A673 (cell line): ENCODE data around the gene DACT2.

Experiments used
- CTCF ChIP-seq: fragments of 300-800, 200-600 bp; sonication (generic); conservative IDR thresholded peaks from 2 replicates; pipeline ENCODE4 v1.5.1; 2017; ENCODE audit warnings: low read depth, mild to moderate bottlenecking, antibody characterized with exemption, low read length, moderate library complexity, mixed read lengths
- EZH2 ChIP-seq: fragments of 200-600 bp; sonication (generic); IDR thresholded peaks from 2 replicates; pipeline ENCODE4 v1.6.1; 2017; ENCODE audit warnings: borderline replicate concordance, low read depth, mild to moderate bottlenecking, mixed read lengths, antibody characterized with exemption, low read length; ENCODE audit not compliant: poor library complexity, severe bottlenecking

- no peak for TF ChIP-seq CTCF
- no peak for TF ChIP-seq EZH2
Observed at GRCh38 chr6:168299541-168300511, 19.8 kb downstream of the DACT2 start.
